Measurements from ENCODE around the gene TXNDC8.

TXNDC8 gene

GRCh38 chr9:110337727-110338126 is at the start of gene TXNDC8:
TXNDC8 (minus strand) TSS chr9:110337863.
- Histone ChIP-seq H3K9ac (ENCODE audit: low read length) (no peak within 1 kb of the TSS), H3K9me2 (ENCODE audit: low read depth, low read length) (no peaks in the 10 kb centered on the region), H3F3A (ENCODE audit: insufficient read depth, low read length) (no peaks in the 10 kb centered on the region), H3K36me3 (ENCODE audit: insufficient read depth, low read length) (no peaks in the 10 kb centered on the region), H3K4me1 (ENCODE audit: insufficient read depth, low read length, severe bottlenecking) (no peaks in the 10 kb centered on the region), H3K4me2 (ENCODE audit: low read length) (no peak within 1 kb of the TSS), H4K20me1 (ENCODE audit: insufficient read depth, low read length) (no peaks in the 10 kb centered on the region), H3K4me3 (ENCODE audit: low read depth, low read length, poor library complexity, severe bottlenecking) (no peak within 1 kb of the TSS), H3K79me2 (ENCODE audit: insufficient read depth, low read length) (no peaks in the 10 kb centered on the region), H3K27me3 (ENCODE audit: insufficient read depth, low read length) (no peaks in the 10 kb centered on the region), H3K9me3 (ENCODE audit: low read length) (no peaks in the 10 kb centered on the region), H3K27ac (ENCODE audit: low read depth, low read length, poor library complexity, severe bottlenecking) (no peak within 1 kb of the TSS), H2AFZ (ENCODE audit: low read length) (no peak within 1 kb of the TSS)
- TF ChIP-seq, protein P1, sequence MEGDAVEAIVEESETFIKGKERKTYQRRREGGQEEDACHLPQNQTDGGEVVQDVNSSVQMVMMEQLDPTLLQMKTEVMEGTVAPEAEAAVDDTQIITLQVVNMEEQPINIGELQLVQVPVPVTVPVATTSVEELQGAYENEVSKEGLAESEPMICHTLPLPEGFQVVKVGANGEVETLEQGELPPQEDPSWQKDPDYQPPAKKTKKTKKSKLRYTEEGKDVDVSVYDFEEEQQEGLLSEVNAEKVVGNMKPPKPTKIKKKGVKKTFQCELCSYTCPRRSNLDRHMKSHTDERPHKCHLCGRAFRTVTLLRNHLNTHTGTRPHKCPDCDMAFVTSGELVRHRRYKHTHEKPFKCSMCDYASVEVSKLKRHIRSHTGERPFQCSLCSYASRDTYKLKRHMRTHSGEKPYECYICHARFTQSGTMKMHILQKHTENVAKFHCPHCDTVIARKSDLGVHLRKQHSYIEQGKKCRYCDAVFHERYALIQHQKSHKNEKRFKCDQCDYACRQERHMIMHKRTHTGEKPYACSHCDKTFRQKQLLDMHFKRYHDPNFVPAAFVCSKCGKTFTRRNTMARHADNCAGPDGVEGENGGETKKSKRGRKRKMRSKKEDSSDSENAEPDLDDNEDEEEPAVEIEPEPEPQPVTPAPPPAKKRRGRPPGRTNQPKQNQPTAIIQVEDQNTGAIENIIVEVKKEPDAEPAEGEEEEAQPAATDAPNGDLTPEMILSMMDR (IDR thresholded peaks at IDR 0.05; ENCODE audit: low read length): no peak
- TF ChIP-seq EZH2 (IDR thresholded peaks at IDR 0.05; ENCODE audit: borderline replicate concordance, low read length): no peak

- Histone ChIP-seq H3K9ac (ENCODE audit: low read length) (no peak overlapping the region), H3K27ac (ENCODE audit: low read depth, low read length, poor library complexity, severe bottlenecking) (no peak overlapping the region), H2AFZ (ENCODE audit: low read length) (no peak overlapping the region), H4K20me1 (ENCODE audit: insufficient read depth, low read length) (no peaks in the 10 kb centered on the region), H3K27me3 (ENCODE audit: insufficient read depth, low read length) (no peaks in the 10 kb centered on the region), H3K4me2 (ENCODE audit: low read length) (no peak overlapping the region), H3K4me3 (ENCODE audit: low read depth, low read length, poor library complexity, severe bottlenecking) (no peak overlapping the region), H3K9me3 (ENCODE audit: low read length) (no peaks in the 10 kb centered on the region), H3K36me3 (ENCODE audit: insufficient read depth, low read length) (no peaks in the 10 kb centered on the region), H3K9me2 (ENCODE audit: low read depth, low read length) (no peaks in the 10 kb centered on the region), H3F3A (ENCODE audit: insufficient read depth, low read length) (no peaks in the 10 kb centered on the region), H3K4me1 (ENCODE audit: insufficient read depth, low read length, severe bottlenecking) (no peaks in the 10 kb centered on the region), H3K79me2 (ENCODE audit: insufficient read depth, low read length) (no peaks in the 10 kb centered on the region)
- TF ChIP-seq, protein P1 (IDR thresholded peaks at IDR 0.05; ENCODE audit: low read length): no peak
- no peak for TF ChIP-seq EZH2 (IDR thresholded peaks at IDR 0.05; ENCODE audit: borderline replicate concordance, low read length)
These were observed 45.8 kb upstream of the TXNDC8 start for GRCh38 chr9:110383491-110383890.

GRCh38 chr9:110382731-110383130 is 45.1 kb upstream of the TXNDC8 start:
- H3K4me1 ChIP-seq (ENCODE audit: insufficient read depth, low read length, severe bottlenecking): no peaks in the 10 kb centered on the region
- H3K79me2 ChIP-seq (ENCODE audit: insufficient read depth, low read length): no peaks in the 10 kb centered on the region
- no peak overlapping the region for H3K27ac ChIP-seq (ENCODE audit: low read depth, low read length, poor library complexity, severe bottlenecking)
- H4K20me1 ChIP-seq (ENCODE audit: insufficient read depth, low read length): no peaks in the 10 kb centered on the region
- no peak overlapping the region for H2AFZ ChIP-seq (ENCODE audit: low read length)
- no peak overlapping the region for H3K4me2 ChIP-seq (ENCODE audit: low read length)
- no peaks in the 10 kb centered on the region for H3K36me3 ChIP-seq (ENCODE audit: insufficient read depth, low read length)
- H3F3A ChIP-seq (ENCODE audit: insufficient read depth, low read length): no peaks in the 10 kb centered on the region
- H3K27me3 ChIP-seq (ENCODE audit: insufficient read depth, low read length): no peaks in the 10 kb centered on the region
- TF ChIP-seq EZH2 (IDR thresholded peaks at IDR 0.05; ENCODE audit: borderline replicate concordance, low read length): no peak
- TF ChIP-seq, protein P1 (IDR thresholded peaks at IDR 0.05; ENCODE audit: low read length): no peak
- no peaks in the 10 kb centered on the region for H3K9me3 ChIP-seq (ENCODE audit: low read length)
- no peak overlapping the region for H3K4me3 ChIP-seq (ENCODE audit: low read depth, low read length, poor library complexity, severe bottlenecking)
- H3K9ac ChIP-seq (ENCODE audit: low read length): no peak overlapping the region
- H3K9me2 ChIP-seq (ENCODE audit: low read depth, low read length): no peaks in the 10 kb centered on the region
